ENCODE results near the gene UFM1.
"Not testable (repeated sequence)": the region's sequence is repeated elsewhere in the genome, so short reads cannot be mapped to it uniquely, and the experiment has no call there.

The UFM1 gene

DNA sequence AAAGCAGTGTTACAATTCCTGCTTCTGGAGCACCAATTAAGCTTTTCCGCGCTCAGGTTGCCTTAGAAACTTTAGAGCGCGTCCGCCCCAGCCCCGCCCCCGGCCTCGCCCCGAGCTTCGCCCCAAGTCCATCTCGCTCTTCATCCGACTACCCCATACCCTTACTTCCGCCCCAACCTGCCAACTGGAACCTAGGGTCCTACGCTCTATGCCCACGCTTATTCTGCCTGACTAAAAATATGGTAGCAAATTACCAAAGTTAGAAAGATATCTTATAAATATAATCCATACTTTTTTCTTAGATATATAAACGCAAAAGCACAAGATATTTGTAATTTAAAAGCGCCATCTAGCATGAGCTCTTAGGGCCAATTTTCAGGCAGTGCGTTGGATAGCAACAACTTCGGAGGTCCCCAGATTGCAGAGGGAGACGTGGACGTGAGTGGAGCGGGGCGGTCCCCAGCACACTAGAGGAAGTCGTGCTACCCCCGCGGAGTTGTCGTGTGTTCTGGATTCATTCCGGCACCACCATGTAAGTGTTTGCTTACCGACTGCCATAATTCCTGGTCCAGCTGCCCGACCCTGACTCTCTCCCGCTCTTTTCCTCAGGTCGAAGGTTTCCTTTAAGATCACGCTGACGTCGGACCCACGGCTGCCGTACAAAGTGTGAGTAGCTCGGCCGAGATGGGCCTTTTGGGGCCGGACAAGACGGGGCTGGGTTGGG lies at the start of gene UFM1:
Gene UFM1, plus strand, starts transcription at position 462 of the 724 bp plus-strand sequence. Its CDS starts 69 bp downstream, at position 531.
- FAIRE-seq = peak; percentile 89

DNA sequence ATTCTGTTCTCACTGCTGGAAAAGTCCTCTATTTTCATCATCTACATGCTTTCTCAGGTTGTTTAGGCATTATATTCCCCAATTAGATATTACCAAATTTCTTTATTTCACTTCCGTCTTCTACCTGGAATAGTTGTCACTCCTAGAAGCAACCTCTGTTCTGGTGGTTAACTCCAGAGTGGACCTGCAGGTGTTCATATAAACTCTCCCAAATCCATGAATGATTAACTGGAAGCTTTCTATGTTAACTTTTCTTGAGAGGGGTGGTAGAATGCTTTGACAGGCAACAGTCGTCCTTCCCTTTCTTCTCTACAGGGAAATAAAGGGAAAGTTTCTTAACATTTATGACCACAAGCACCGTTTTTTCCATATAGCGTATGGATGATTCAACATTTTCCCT lies 48.4 kb upstream of the UFM1 start:
- no peak for FAIRE-seq

DNA sequence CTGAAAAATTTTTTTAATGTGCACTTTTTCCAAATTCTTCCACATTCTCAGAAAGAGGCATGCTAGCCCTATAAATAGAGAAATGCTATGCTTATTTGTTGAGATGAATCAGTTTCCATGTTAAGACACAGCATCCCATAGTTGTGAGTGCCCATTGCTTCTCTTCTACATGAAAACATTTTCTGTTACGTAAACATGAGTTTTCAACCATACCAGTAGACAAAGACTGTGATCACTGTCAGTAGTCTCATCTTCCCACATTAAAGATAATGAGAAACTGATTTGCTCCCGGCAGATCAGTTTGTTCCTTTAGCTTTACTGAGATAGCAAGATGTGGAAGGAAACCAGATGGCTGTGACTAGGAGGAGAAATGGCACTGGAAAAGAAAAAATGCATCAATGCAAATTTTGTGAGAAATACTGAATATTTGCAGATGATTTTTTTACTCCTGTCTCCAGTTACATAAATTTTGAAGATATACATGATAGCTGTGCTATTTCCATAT lies 45.8 kb upstream of the UFM1 start:
- FAIRE-seq = no peak

DNA sequence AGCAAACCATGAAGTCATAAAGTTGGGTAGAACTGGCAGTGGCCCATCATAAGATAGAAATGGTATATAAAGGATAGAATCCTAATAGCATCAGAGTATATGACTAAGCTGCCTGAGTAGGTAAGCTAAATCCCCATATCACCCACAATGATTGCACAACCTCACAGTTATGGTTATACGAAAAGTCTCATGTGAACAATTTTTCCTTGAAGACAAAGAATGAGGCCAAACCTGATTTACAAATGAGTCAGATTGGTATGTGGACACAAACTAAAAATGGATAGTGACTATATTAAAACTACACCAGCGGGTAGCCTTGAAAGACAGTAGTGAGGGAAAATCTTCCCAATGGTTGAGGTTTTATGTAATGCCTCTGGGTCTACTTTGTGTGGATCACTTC lies 40.9 kb upstream of the UFM1 start:
- no peak for FAIRE-seq

DNA sequence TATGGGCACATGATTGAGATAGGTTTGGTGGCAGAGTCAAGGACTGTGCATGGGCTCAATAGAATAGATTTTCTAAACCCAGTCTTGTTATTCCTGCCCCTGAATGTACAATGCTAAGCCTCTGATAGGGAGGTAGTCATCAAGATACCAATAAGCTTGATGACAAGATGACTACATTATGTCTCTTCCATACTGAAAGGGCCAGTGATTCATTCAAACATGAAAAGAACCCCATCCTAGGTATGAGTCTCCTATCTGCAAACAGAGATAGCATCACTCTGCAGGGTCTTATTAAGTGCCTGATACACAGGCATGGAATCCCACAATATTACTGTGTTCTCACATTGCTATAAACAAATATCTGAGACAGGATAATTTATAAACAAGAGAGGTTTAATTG lies 40.3 kb upstream of the UFM1 start:
- FAIRE-seq = no peak

DNA sequence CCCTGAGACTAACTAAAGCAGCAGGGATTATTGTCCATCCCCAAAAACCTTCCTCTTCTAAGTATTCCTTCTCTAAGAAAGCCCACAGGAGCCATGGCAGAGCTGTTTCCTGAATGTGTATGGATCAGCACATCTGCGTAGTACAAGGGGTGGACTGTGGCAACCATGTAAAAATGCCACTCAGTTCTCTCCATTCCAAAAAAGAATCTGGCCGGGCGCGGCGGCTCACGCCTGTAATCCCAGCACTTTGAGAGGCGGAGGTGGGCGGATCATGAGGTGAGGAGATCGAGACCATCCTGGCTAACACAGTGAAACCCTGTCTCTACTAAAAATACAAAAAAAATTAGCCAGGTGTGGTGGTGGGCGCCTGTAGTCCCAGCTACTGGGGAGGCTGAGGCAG lies 38.5 kb upstream of the UFM1 start:
- not testable (repeated sequence) for FAIRE-seq

DNA sequence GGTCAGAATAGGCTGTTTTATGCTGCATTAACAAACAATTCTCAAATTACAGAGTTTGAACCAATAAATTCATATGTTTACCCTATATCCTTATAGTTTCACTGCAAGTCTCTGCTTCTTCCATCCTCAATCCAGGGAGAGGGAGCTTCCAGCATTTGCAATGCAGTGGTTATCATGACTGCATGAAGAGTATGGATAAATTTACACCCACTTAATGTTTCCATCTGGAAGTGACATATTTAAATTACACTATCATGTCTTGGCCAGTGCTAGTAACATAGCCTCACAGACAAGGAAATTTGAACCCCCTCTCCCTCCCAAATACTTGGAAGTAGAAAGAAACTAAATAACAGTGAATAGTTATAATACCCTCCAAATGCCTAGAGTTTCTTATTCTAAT lies 33.5 kb upstream of the UFM1 start:
- FAIRE-seq = no peak

DNA sequence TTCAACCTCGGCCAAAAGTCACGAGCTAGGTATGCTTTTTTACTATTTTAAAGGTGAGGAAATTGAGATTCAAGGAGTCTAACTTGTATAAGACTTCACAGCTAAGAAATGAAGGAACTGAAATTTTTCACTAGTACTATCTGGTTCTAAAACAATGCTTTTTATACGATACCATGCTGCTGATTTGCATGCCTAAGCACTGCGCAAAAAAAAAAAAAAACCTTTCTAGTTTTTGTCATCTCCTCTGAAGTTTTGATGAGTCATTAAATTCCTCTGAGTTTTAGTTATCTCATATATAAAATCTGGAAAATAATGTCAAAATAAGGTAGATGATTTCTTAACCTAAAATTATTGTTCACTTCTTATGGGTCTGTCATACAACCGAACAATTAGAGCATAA lies 28.0 kb upstream of the UFM1 start:
- no peak for FAIRE-seq

DNA sequence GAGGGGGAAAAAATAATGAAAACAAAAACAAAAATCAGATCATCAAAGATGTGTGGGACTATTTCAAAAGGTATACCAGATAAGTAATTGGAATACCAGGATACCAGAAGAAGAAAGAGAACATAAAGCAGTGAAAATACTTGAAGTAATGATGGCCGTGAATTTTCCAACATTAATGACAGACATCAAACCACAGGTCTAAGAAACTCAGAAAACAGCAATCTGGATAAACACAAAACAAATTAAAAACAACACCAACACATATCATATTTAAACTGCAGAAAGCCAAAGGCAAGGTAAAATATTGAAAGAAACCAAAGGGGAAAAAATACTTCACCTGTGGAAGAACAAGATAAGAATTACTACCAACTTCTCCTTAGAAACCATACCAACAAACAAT lies 24.2 kb upstream of the UFM1 start:
- FAIRE-seq = no peak

DNA sequence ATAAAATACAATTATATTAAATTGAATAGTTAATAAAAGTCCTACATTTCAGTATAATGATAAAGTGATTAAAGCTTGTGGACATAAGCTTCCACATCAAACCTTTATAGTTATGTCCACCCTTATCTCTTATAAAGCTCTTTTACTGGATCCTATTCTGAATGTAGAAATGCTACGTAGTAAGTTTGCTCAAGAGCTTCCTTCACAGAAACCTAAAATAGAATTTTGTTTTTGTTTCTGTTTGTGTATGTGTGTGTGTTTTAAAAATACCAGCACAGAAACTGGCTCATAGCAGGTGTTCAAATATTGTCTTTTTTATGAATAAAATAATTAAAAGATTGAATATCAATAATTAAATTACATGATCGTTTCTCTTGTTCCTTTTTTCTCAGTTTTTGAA lies 21.0 kb upstream of the UFM1 start:
- FAIRE-seq = peak; percentile 5

DNA sequence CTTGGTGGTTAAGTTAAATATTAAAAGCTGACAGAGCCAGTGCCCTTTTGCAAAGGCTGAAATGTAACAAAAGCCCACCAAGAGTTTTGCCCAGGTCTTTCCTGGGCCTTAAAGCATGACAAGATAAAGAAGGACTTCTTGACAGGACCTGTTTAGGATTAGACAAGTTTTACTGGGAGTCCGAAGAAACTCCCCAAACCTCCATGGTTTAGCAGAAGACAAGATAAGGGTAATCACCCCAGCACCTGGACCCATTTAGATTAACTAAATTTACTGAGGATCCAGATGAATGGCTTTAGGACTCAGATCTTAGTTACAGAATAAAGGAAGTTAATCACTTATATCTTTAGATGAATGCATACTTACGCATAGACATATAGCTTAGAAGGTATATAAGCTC lies 14.8 kb upstream of the UFM1 start:
- FAIRE-seq = no peak

DNA sequence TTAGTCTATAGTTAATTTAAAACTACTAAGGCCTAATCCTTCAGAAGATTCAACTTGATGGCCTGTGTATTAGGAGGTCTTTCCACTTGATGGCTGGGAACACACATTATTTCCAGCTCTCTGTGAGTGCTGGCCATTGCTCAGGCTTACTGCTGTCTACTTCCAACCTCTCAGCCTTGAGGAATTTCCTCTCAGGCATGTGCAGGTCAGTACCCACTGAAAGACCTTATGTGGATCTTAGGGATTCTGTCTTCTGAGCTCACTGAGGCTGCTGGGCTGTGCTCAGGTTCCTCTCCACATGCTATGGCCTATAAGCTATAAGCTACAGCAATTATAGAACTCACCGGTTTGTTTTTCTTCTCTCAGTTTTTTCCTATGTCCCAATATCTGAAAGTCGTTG lies 11.6 kb upstream of the UFM1 start:
- no peak for FAIRE-seq

DNA sequence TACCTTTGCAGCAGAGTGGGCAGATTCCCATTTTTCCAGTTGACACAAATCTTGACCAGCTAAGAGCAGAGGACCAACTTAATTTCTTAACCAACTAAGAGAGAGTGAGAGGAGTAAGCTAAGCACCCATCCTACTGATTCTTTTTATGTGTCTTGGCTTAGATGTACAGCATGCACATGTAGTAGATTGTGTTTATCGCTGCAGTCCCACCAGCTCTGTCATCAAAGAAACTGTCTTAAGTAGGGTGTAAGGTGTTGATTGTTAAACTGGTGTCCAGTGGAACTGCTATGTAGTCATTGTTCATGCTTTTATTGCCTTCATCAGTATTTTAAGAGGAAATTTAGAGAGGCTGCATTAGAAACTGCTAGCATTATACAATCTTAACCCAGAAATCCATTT lies 9.0 kb upstream of the UFM1 start:
- no peak for FAIRE-seq

DNA sequence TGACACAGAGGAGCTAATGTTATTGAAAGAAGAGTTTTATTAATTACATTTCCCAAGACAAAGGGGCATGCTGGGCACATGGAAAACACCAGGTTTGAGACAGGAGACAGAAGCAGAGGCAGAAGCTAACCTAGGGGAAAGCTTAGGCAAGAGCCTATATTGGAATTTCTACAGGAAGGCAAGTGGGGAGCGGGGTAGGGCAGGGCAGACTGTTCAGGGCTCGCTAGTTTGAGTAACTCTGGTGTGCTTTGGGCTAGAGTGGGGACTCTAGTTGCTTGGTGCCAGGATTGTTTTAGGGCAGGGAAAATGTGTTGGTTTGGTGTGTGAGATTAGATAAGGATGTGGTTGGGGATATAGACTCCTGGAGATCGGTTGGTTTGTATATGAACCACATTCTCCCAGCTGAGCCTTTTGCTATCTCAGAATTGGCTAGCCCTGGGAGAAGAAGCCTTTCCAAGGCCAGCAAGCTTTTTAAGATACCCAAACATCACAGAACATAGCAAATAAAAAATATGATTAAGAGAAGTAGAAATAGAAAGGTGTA lies 8.4 kb upstream of the UFM1 start:
- FAIRE-seq = no peak

DNA sequence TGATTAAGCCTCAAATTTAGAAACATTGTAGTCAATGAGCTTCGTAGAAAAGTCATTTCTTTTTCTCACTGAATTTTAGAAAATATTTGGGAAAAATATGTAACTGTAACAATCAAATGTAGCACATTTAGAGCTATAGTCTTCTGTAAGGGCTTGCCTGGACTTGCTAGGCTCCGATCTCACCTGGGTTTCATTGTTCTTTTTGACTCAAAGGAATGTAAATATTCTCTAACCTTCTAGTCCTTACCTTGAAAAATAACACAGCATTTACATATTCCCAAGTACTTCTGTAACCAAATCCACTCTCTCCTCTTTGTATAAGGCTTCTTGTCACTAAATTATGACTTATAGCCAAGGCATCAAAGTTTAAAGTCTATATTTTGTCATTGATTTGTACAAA lies 2.9 kb upstream of the UFM1 start:
- FAIRE-seq = no peak

DNA sequence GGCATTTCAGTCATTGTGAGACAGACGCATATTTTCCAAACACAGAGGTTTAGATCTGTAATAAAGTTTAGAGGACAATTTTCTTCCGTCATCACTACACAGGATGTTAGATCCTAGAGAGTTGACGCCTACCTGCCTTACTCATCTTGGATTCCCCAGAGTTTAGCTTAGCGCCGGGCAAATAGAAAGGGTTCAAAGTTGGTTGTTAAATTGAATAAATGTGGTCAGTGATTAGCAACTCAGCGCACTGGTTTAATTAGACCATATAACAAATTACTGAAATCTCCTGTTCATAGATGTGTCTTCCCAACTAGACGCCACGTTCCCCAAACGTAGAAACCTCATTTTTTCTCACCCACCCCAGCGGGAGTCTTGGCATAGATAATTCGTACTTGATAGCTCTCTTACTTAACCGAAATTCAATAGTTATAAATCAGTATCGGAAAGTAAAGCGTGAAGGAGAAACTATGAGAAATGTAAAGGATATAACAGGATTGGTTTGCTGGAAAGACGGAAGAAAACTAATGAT lies 726 bp upstream of the UFM1 start:
- peak; percentile 62 for FAIRE-seq

DNA sequence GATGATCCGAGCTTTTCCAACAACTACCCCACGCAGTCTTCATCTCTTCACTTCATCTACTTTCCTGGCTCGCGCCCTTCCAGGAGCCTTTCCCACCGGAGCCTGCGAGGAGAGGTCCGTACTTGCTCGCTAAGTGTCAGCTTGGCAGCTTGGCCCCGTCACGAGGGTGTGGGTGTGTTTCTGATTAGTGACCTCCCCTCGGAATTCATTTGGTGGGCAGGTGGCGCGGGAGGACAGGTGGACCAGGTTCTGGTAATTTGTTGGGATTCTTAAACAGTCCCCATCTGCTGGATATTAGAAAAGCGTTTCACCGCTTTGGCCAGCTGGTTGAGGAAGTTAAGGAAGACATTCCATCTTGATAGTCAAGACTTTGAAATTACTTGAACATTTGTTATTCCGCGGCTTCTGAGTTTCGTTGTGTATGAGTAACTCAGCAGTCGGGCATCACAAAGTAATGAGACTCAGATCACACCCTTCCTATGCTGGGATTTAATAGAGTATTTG lies 515 bp downstream of the UFM1 start:
- no peak for FAIRE-seq

DNA sequence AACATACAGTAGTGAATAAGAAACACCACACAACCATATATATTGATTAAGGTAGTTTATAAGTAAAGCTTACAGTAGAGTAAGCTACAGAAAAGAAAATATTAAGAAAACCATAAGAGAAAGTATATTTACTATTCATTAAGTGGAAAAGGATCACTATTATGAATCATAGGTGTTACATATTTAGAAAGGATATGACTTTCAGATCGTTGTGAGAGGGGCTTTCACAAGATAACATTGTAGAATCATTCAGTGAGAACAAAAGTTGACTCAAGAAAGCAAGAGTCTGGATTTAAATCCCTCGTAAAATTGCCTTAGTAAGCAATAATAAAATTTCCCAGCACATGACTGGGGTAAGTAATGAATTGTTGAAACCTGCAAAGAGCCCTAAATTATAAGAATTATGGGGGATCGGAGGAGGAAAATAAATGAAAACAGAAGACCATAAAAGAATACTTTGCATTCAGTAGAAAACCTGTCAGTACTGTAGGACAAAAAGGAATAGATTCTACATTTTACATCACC lies 6.0 kb downstream of the UFM1 start:
- no peak for FAIRE-seq

DNA sequence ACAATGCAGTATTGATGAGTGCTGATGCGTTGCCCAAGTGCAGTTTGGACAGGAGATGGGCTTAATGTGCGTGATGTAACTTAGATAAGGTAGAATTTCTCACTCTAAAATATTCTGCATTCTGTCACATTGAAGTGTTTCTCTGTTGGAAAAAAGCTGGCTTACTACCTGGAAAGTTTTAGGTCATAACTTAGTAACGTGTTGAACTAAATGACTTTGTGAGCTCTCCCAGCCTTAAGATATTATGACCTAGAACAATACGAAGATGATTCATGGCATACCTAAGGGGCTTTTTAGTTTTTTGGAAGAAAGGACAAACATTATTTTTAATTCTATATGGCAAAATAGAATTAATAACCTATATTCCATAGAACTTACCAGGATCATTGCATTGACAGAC lies 9.0 kb downstream of the UFM1 start:
- no peak for FAIRE-seq

DNA sequence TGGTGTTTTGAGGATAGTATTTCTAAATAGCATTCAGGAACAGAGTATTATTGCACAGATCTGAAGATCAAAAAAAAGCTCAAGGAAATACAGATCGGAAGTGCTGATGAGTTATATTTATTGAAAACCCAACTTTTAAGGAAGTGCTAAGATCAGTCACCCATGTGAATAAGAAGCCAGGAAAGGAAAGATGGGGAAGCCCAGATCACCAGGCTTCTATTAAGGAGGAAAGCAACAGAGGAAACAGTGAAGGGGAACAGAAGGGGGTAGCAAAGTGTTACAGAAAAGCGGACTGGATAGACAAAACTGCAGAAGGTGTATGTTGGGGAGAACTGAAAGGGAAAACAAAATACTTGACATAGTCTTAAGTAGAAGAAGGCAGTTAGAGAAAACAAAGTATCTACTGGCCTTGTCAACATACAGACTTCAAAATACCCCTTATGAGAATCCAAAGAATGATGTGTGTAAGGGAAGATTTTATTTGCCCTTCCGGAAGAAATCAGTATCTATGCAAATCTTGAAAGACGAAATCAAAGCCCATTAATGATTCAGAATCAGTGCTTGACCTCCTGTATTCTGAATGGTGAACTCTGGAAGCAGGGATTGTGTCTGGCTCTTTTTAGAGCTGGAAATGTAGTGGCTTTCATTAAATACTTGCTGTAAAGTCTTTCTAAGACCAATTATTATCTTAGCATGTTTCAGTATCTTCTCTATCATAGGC lies 12.1 kb downstream of the UFM1 start:
- FAIRE-seq = no peak

DNA sequence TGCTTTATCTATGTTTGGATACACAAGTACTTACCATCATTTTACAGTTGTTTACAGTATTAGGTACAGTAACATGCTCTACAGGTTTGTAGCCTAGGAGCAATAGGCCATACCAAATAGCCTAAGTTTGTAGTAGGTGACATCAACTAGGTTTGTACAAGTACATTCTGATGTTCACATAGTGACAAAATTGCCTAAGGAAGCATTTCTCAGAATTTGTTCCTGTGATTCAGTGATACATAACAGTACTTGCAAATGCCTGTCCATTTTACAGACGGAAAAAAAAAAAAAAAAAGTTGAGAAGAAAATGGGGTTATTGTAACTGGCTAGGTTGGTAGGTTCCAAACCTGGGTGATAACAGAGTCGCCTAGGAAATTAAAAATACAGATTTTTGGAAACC lies 13.6 kb downstream of the UFM1 start:
- no peak for FAIRE-seq

DNA sequence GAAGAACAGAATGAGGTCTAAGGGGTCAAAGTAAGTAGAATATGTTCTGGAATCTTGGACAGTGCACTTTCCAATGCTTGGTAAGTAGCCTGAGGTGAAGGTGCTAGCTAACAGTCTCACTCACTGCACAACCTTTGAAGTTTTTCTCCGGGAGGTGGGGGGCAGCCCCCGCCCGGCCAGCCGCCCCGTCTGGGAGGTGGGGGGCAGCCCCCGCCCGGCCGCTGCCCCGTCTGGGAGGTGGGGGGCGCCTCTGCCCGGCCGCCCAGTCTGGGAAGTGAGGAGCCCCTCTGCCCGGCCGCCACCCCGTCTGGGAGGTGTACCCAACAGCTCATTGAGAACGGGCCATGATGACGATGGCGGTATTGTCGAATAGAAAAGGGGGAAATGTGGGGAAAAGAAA lies 14.1 kb downstream of the UFM1 start:
- not testable (repeated sequence) for FAIRE-seq

DNA sequence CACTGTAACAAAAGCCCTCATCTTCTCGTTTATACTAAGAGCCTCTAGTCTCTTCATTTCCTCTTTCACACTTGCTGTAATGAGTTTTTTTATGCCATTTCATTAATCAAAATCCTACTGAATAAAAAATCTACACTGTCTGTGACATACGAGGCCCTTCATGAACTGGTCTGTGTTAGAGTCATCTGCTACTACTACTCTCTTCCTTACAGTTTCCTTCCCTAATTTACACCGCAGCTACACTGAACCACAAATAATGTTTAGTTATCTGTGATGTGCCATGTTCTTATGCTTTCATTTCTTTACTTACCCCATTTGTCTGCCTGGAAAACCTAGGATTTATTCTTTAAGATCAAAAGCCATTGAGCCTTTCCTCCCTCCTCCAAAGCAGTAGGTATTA lies 16.0 kb downstream of the UFM1 start:
- no peak for FAIRE-seq

Measured in colon (tissue), 2 donors.